PC-3 (cell line): ENCODE measurements around the gene SPATA16.

Experiments
- CTCF ChIP-seq: fragments of 300-600 bp; sonication (generic); conservative IDR thresholded peaks from 2 replicates; pipeline ENCODE4 v1.5.1; 2017; ENCODE audit warnings: antibody characterized with exemption, low read depth, mild to moderate bottlenecking, low read length
- EZH2 ChIP-seq: fragments of 300-600 bp; sonication (generic); IDR thresholded peaks from one replicate; pipeline ENCODE4 v1.6.1; 2017; ENCODE audit warnings: antibody characterized with exemption, mild to moderate bottlenecking, low read length; ENCODE audit not compliant: unreplicated experiment

DNA sequence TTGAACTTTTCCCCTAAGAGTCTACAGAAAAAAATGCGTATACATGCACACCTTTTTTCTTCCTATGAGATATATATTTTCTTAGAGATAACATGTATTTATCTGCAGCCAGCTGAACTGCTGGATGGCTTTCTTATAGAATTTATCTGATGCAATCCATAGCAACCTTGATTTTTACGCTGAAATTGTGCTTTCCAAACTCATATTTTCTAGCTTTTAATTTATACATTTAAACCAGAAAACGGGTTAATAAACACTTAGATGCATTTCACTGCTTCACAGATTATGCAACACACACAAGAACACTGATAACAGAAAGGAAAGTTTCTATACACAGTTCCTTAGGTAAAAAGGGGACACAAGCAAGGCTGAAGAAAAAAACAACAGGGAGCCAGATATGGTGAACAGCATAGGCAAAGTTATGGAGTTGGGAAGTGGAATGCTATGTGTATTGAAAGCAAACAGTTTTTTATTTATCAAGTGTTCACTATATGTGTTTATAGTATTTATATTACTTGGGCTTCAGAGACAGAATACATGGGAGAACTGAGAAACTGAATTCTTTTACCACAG is 149.5 kb downstream of the SPATA16 start:
- no peak for TF ChIP-seq CTCF
- TF ChIP-seq EZH2, result no peak
